PC-3 (cell line): ENCODE data around the gene TSPAN9. TPM values are rescaled to one million over a fixed set of nuclear protein-coding genes. Genes with fewer than 3 reads are reported as not detected.

Source experiments
- ATAC-seq: fragments of 200-7000 bp; cut with Tn5 transposase; 2 replicates; pipeline ENCODE4 v1.9.1; 2020; ENCODE audit warnings: mild to moderate bottlenecking, moderate library complexity
- BruUV-seq: library from RNA; stranded (reverse); fragments of 400-500 nt; replicated peaks from 2 replicates; lab custom pipeline; 2021; lab: Mats Ljungman, UMichigan
- CTCF ChIA-PET: fragments of 300-600 bp; sonication (Branson Sonifier 250); formaldehyde crosslinking; loops from one replicate; lab custom pipeline; 2022; ENCODE audit warnings: antibody characterized with exemption; lab: Charles Lee
- POLR2A ChIA-PET: fragments of 300-600 bp; sonication (Branson Sonifier 250); formaldehyde crosslinking; loops from one replicate; lab custom pipeline; 2022; ENCODE audit warnings: antibody characterized with exemption; ENCODE audit not compliant: unreplicated experiment; lab: Charles Lee
- DNase-seq: peaks from one replicate; pipeline ENCODE4 v3.0.0-alpha.2; 2015
- H2AFZ ChIP-seq: fragments of 300-600 bp; sonication (generic); 2 replicates; pipeline ENCODE4 v1.6.0; 2016; ENCODE audit warnings: antibody characterized with exemption, low read length
- H3F3A ChIP-seq: fragments of 300-600 bp; sonication (generic); one replicate; pipeline ENCODE4 v1.6.0; 2017; ENCODE audit warnings: antibody characterized with exemption, low read length, control low read depth, mild to moderate bottlenecking; ENCODE audit not compliant: unreplicated experiment
- H3K27ac ChIP-seq: fragments of 300-600 bp; sonication (generic); 2 replicates; pipeline ENCODE4 v1.5.1; 2016; ENCODE audit warnings: mild to moderate bottlenecking, low read length
- H3K27me3 ChIP-seq: fragments of 300-600 bp; sonication (generic); 2 replicates; pipeline ENCODE4 v1.6.1; 2016; ENCODE audit warnings: low read length, mixed read lengths
- H3K36me3 ChIP-seq: fragments of 300-600 bp; sonication (generic); 2 replicates; pipeline ENCODE4 v1.6.1; 2016; ENCODE audit warnings: low read depth, mixed run types, low read length, mixed read lengths
- H3K4me1 ChIP-seq: fragments of 300-600 bp; sonication (generic); 2 replicates; pipeline ENCODE4 v1.5.1; 2016; ENCODE audit warnings: low read length; ENCODE audit not compliant: insufficient read depth
- H3K4me2 ChIP-seq: fragments of 300-600 bp; sonication (generic); 2 replicates; pipeline ENCODE4 v1.6.0; 2016; ENCODE audit warnings: low read length
- H3K4me3 ChIP-seq: fragments of 300-600 bp; sonication (generic); 2 replicates; pipeline ENCODE4 v1.5.1; 2016; ENCODE audit warnings: mild to moderate bottlenecking, low read length, mixed read lengths
- H3K79me2 ChIP-seq: fragments of 300-600 bp; sonication (generic); 2 replicates; pipeline ENCODE4 v1.6.1; 2017; ENCODE audit warnings: low read length, mixed read lengths
- H3K9ac ChIP-seq: fragments of 300-600 bp; sonication (generic); 2 replicates; pipeline ENCODE4 v1.6.0; 2016; ENCODE audit warnings: mild to moderate bottlenecking, low read length
- H3K9me2 ChIP-seq: fragments of 300-600 bp; sonication (generic); replicated peaks from 2 replicates; pipeline ENCODE4 v1.6.1; 2016; ENCODE audit warnings: mixed run types, low read length, mixed read lengths
- H3K9me3 ChIP-seq: fragments of 300-600 bp; sonication (generic); 2 replicates; pipeline ENCODE4 v1.6.1; 2016; ENCODE audit warnings: low read length, mixed read lengths
- H4K20me1 ChIP-seq: fragments of 300-600 bp; sonication (generic); 2 replicates; pipeline ENCODE4 v1.6.1; 2016; ENCODE audit warnings: low read length, mixed read lengths
- CTCF ChIP-seq: fragments of 300-600 bp; sonication (generic); conservative IDR thresholded peaks from 2 replicates; pipeline ENCODE4 v1.5.1; 2017; ENCODE audit warnings: antibody characterized with exemption, low read depth, mild to moderate bottlenecking, low read length
- EZH2 ChIP-seq: fragments of 300-600 bp; sonication (generic); IDR thresholded peaks from one replicate; pipeline ENCODE4 v1.6.1; 2017; ENCODE audit warnings: antibody characterized with exemption, mild to moderate bottlenecking, low read length; ENCODE audit not compliant: unreplicated experiment
- EZH2phosphoT487 ChIP-seq: fragments of 300-600 bp; sonication (generic); IDR thresholded peaks from 2 replicates; pipeline ENCODE4 v1.6.1; 2018; ENCODE audit warnings: mild to moderate bottlenecking, antibody characterized with exemption, low read length, borderline replicate concordance
- intact Hi-C: fragments of 100-400 bp; cut with micrococcal nuclease; formaldehyde crosslinking; loops from 2 replicates; pipeline ENCODE4 v1.9.0; 2023
- total RNA-seq: library from RNA; depleted of rRNA; stranded (reverse); fragments of >200 nt; gene quantifications from 2 replicates; pipeline ENCODE4 v1.2.3, GENCODE V29; 2014

TSPAN9 gene
- total RNA-seq, 1 experiment from 2014 or later = 6.2 TPM

- Histone ChIP-seq H3K9me3 (no peaks in the 10 kb centered on the region), H3K9ac (no peak overlapping the region), H3F3A (no peaks in the 10 kb centered on the region), H3K27ac (no peak overlapping the region), H3K27me3 (no peaks in the 10 kb centered on the region), H3K9me2 (no peaks in the 10 kb centered on the region), H3K79me2 (no peaks in the 10 kb centered on the region), H4K20me1 (no peaks in the 10 kb centered on the region), H2AFZ (no peak overlapping the region), H3K4me1 (no peaks in the 10 kb centered on the region; the same call in 1 of the 2 replicates), H3K4me2 (no peak overlapping the region), H3K4me3 (no peak overlapping the region), H3K36me3 (no peaks in the 10 kb centered on the region)
- TF ChIP-seq EZH2phosphoT487 = no peak
- no peak for TF ChIP-seq EZH2
- no peak for TF ChIP-seq CTCF
- DNase-seq (peak; percentile 38), ATAC-seq (0 out of 2 replicates have a peak, but pooled peaks have one; percentile 15)
- intact Hi-C loops = no loop called here
- BruUV-seq = no TSS peak
- CTCF ChIA-PET = no interaction called here
- POLR2A ChIA-PET = no interaction called here
Observed at GRCh38 chr12:3046441-3047200, 30.6 kb upstream of the TSPAN9 start.

GRCh38 chr12:3047961-3048360, 29.2 kb upstream of the TSPAN9 start:
- Histone ChIP-seq H4K20me1 (no peaks in the 10 kb centered on the region), H3F3A (no peaks in the 10 kb centered on the region), H3K4me1 (no peaks in the 10 kb centered on the region; the same call in 1 of the 2 replicates), H2AFZ (no peak overlapping the region), H3K27ac (no peak overlapping the region), H3K4me2 (no peak overlapping the region), H3K9me2 (no peaks in the 10 kb centered on the region), H3K27me3 (no peaks in the 10 kb centered on the region), H3K9me3 (no peaks in the 10 kb centered on the region), H3K79me2 (no peaks in the 10 kb centered on the region), H3K36me3 (no peaks in the 10 kb centered on the region), H3K4me3 (no peak overlapping the region), H3K9ac (no peak overlapping the region)
- ATAC-seq (peak; percentile 40; the same call in 1 of the 2 replicates), DNase-seq (no peak)
- intact Hi-C loops = no loop called here
- ChIA-PET CTCF (no interaction called here), POLR2A (no interaction called here)
- TF ChIP-seq EZH2 = no peak
- no peak for TF ChIP-seq EZH2phosphoT487
- TF ChIP-seq CTCF = no peak
- no TSS peak for BruUV-seq

GRCh38 chr12:3048540-3048939, 28.6 kb upstream of the TSPAN9 start:
- H3K9ac ChIP-seq = no peak overlapping the region
- POLR2A ChIA-PET = interaction anchor here (0.6 kb wide), 1 partner anchor 43 kb away, joined by 5 read pairs; no protein-coding TSS in a partner anchor
- no peak for TF ChIP-seq CTCF
- TF ChIP-seq EZH2phosphoT487 = no peak
- TF ChIP-seq EZH2 = no peak
- no peak overlapping the region for H3K4me2 ChIP-seq
- H2AFZ ChIP-seq = no peak overlapping the region
- no peak for DNase-seq
- H3K79me2 ChIP-seq = no peaks in the 10 kb centered on the region
- no peaks in the 10 kb centered on the region for H3K9me3 ChIP-seq
- H3K4me3 ChIP-seq = no peak overlapping the region
- no peak for ATAC-seq
- H3K27ac ChIP-seq = no peak overlapping the region
- no peaks in the 10 kb centered on the region for H4K20me1 ChIP-seq
- no peaks in the 10 kb centered on the region; the same call in 1 of the 2 replicates for H3K4me1 ChIP-seq
- intact Hi-C loops = no loop called here
- BruUV-seq = no TSS peak
- H3F3A ChIP-seq = no peaks in the 10 kb centered on the region
- CTCF ChIA-PET = no interaction called here
- H3K27me3 ChIP-seq = no peaks in the 10 kb centered on the region
- H3K36me3 ChIP-seq = no peaks in the 10 kb centered on the region
- H3K9me2 ChIP-seq = no peaks in the 10 kb centered on the region
